H1 (cell line): ENCODE measurements around the gene PKD1L1. TPM values are rescaled to one million over a fixed set of nuclear protein-coding genes. Genes with fewer than 3 reads are reported as not detected.

Source experiments
- EGR1 ChIP-seq: IDR thresholded peaks from 2 replicates; pipeline ENCODE4 v1.6.1; 2011; ENCODE audit warnings: low read depth, low read length, borderline replicate concordance
- RXRA ChIP-seq: IDR thresholded peaks from 2 replicates; pipeline ENCODE4 v1.6.1; 2011; ENCODE audit warnings: low read depth, mild to moderate bottlenecking, low read length, moderate library complexity; ENCODE audit not compliant: insufficient read depth
- polyA plus RNA-seq, 7 experiments: library from polyadenylated mRNA; depleted of rRNA in 3 of 7; stranded (reverse) in 5 of 7; unstranded in 2 of 7; fragments of >200 nt in 5 of 7; fragments of 200-250 nt in 2 of 7; gene quantifications; 1 replicate in 5 of 7; 2 replicates in 1 of 7; 4 replicates in 1 of 7; pipeline versions ENCODE4 v1.2.1 to v1.2.3, GENCODE V29; 2011 to 2013; ENCODE audit warnings: missing spikeins in 2 of 7, mixed read lengths in 2 of 7
- total RNA-seq: library from RNA; stranded (reverse); fragmentation: NEBNext Ultra II Directional; extraction: Animal tissue kit (Norgen Biotek cat#: 25700); gene quantifications from 2 replicates; pipeline ENCODE4 v1.2.1, GENCODE V29; 2021

Gene PKD1L1
- total and polyA plus RNA-seq, 2 of the 8 experiments (the other 6 are each of a cell fraction or from before 2014, with no cell fraction given): 0.22 to 0.35 TPM

GRCh38 chr7:47970761-47971160, 22.5 kb upstream of the PKD1L1 start (continued):
- TF ChIP-seq EGR1 (no peak), RXRA (no peak)
